CD4-positive, alpha-beta T cell treated with Interleukin-4 for 4 hours (primary cell): Measurements from ENCODE around the gene FXYD4.
"Not testable (repeated sequence)": the region's sequence is repeated elsewhere in the genome, so short reads cannot be mapped to it uniquely, and the experiment has no call there.

Source experiments
- DNase-seq: peaks from one replicate; pipeline ENCODE4 v3.0.0-alpha.2; 2020

The FXYD4 gene

DNA sequence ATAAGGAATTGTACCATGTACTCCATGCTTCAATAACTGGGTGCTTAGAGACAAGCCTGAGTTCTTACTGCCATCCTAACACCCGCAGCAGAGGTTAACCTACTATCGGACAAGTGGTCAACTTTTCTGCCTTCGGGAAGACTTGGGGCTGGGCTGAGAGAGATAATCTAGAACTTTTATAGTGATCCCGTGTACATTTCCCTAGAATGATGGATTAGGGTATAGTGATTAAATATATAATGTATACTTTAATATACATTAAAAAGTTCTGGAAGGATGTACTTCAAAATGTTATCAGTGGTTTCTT, 49.7 kb downstream of the FXYD4 start:
- DNase-seq = no peak

DNA sequence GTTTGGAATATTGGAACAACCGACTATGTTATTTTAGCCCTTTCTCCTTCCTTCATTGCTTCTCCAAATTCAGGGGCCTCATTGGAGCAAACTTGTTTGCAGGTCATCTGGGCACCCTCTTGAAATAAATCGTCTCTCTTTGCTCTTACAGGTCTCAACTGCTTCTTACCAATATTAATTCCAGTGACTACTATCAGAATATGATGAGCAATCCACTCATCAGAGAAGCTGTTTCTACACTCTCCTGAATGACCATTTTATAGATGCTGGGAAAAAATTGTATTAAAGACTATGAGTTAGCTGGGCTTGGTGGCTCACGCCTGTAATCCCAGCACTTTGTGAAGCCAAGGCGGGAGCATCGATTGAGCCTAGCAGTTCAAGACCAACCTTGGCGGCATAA, 50.1 kb downstream of the FXYD4 start:
- no peak for DNase-seq

DNA sequence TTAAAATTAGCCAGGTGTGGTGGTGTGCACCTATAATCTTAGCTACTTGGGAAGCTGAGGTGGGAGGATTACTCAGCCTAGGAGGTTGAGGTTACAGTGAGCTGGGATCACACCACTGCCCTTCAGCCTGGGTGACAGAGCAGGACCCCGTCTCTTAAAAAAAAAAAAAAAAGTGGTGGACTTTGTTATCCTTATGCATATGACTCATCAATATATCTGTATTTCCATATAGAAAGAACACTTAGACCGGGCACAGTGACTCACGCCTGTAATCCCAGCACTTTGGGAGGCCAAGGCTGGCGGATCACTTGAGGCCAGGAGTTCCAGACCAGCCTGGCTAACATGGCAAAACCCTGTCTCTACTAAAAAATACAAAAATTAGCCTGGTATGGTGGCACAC, 50.5 kb downstream of the FXYD4 start:
- DNase-seq = not testable (repeated sequence)

DNA sequence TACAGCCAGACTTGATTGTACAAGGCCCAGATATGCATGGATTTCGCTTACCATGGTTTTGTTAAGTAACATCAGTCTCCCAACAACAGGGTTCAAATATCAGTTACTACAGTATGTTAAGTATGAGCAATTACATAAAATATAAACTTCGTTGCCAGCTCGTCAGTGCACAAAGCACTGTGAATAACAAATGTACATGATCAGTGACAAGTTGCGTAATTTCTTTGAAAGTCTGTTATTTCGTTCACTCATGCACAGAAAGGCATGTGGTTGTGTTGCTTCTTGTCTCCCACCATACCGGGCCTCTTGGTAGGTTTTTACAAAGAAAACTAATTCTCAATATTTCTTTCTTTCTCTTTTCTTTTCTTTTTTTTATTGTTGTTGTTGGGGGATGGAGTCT, 53.0 kb downstream of the FXYD4 start:
- DNase-seq = no peak
